ENCODE measurements around the gene CAPN10. TPM values are rescaled to one million over a fixed set of nuclear protein-coding genes. Genes with fewer than 3 reads are reported as not detected.
A peak's percentile ranks its signal among the peaks of the same experiment; 100 is the strongest.

The CAPN10 gene
- total RNA-seq, 1 donor from 2014 or later: 67.2 TPM

DNA sequence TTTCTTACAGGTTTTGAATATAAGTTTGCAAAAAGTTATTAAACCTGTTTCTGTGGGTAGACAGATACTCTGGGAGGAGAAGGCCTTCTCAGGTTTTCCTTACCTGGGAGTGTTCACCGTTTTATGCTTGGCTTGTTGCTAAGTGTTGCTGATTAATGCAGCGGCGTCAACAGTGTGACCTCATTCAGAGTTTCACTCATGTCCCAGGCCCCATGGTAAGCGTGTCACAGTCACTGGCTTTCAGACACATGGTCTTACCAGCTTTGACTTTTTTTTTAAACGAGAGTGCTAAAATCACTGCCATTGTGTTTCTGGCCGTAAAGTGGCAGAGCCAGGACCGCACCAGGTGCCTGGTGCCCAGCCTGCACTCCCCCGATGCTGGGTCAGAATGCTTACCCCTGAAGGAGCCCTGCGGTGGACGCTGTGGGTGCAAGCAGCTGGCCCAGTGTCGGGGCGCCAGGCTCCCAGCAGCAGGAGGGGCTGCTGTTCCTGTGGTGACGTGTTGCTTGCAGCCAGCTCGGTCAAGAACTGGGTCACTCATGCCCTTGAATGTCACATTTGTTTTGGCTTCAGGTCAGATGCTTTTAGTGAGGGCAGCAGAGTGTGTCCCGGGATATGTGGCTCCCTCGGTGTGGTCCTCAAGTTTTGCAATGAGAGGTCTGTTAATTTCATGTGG is 3.5 kb downstream of the CAPN10 start:
- H3K4me3 Mint-ChIP-seq (ENCODE audit: low read depth): no peak overlapping the region
- H3K36me3 Mint-ChIP-seq (ENCODE audit: insufficient read depth): no peaks in the 10 kb centered on the region
- peaks cover 19% of the 10 kb centered on the region for H3K4me1 Mint-ChIP-seq (ENCODE audit: low read depth)
- TF ChIP-seq, protein P1, sequence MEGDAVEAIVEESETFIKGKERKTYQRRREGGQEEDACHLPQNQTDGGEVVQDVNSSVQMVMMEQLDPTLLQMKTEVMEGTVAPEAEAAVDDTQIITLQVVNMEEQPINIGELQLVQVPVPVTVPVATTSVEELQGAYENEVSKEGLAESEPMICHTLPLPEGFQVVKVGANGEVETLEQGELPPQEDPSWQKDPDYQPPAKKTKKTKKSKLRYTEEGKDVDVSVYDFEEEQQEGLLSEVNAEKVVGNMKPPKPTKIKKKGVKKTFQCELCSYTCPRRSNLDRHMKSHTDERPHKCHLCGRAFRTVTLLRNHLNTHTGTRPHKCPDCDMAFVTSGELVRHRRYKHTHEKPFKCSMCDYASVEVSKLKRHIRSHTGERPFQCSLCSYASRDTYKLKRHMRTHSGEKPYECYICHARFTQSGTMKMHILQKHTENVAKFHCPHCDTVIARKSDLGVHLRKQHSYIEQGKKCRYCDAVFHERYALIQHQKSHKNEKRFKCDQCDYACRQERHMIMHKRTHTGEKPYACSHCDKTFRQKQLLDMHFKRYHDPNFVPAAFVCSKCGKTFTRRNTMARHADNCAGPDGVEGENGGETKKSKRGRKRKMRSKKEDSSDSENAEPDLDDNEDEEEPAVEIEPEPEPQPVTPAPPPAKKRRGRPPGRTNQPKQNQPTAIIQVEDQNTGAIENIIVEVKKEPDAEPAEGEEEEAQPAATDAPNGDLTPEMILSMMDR (IDR thresholded peaks at IDR 0.05; ENCODE audit: unreplicated experiment): no peak
- no peak for DNase-seq (ENCODE audit: low spot score, unreplicated experiment)
- H3K27ac Mint-ChIP-seq: no peak overlapping the region
- no peaks in the 10 kb centered on the region for H3K9me3 Mint-ChIP-seq (ENCODE audit: low read depth)
- H3K27me3 Mint-ChIP-seq: no peaks in the 10 kb centered on the region

DNA sequence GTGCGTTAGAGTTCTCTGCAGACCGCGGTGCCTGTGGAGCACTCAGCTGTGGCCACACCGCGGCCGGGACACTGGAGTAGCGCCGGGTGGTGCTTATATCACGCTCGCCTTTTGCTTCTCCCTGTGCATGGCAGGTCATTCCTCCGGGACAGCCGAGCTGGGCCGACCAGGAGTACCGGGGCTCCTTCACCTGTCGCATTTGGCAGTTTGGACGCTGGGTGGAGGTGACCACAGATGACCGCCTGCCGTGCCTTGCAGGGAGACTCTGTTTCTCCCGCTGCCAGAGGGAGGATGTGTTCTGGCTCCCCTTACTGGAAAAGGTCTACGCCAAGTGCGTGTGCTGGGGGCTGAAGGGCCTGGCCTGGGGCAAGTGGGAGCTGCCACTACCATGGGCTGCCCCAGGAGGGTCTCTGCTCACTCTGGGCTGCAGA is 4.2 kb downstream of the CAPN10 start:
- Mint-ChIP-seq H3K4me1 (ENCODE audit: low read depth) (peaks cover 18% of the 10 kb centered on the region), H3K27ac (no peak overlapping the region), H3K27me3 (no peaks in the 10 kb centered on the region), H3K36me3 (ENCODE audit: insufficient read depth) (no peaks in the 10 kb centered on the region), H3K4me3 (ENCODE audit: low read depth) (no peak overlapping the region), H3K9me3 (ENCODE audit: low read depth) (no peaks in the 10 kb centered on the region)
- DNase-seq (ENCODE audit: low spot score, unreplicated experiment): no peak
- TF ChIP-seq, protein P1 (IDR thresholded peaks at IDR 0.05; ENCODE audit: unreplicated experiment): no peak

DNA sequence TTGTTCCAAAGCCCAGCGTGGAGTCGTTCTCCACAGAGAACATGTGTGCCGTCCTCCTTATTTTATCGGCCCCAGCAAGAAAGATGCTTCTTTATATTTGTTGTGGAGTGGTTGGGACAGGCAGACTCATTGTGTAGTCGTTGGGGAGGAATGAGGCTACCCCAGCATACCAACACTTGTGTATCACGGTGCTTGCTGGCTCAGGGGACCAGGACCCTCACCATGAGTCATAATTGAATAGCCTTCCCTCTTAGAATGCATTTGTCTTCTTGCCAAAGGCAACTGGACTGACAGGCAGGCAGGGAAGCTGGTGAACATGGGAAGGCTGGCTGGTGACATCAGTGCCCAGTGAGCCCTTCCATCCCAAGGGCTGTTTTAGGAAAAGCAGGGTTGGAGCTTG is 4.7 kb downstream of the CAPN10 start:
- TF ChIP-seq, protein P1 (IDR thresholded peaks at IDR 0.05; ENCODE audit: unreplicated experiment): no peak
- no peak overlapping the region for H3K4me3 Mint-ChIP-seq (ENCODE audit: low read depth)
- no peak for DNase-seq (ENCODE audit: low spot score, unreplicated experiment)
- H3K9me3 Mint-ChIP-seq (ENCODE audit: low read depth): no peaks in the 10 kb centered on the region
- no peaks in the 10 kb centered on the region for H3K36me3 Mint-ChIP-seq (ENCODE audit: insufficient read depth)
- no peaks in the 10 kb centered on the region for H3K27me3 Mint-ChIP-seq
- H3K4me1 Mint-ChIP-seq (ENCODE audit: low read depth): peaks cover 15% of the 10 kb centered on the region
- no peak overlapping the region for H3K27ac Mint-ChIP-seq

DNA sequence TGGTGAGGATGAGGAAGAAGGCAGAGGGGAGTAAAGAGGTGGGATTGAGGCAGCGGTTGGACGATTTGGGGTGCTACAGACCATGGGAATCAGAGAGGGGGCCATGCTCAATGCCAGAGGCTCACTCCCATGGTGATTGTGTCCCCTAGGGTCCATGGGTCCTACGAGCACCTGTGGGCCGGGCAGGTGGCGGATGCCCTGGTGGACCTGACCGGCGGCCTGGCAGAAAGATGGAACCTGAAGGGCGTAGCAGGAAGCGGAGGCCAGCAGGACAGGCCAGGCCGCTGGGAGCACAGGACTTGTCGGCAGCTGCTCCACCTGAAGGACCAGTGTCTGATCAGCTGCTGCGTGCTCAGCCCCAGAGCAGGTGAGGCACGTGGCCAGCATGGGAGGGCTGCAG is 5.2 kb downstream of the CAPN10 start:
- no peak for DNase-seq (ENCODE audit: low spot score, unreplicated experiment)
- Mint-ChIP-seq H3K27me3 (no peaks in the 10 kb centered on the region), H3K9me3 (ENCODE audit: low read depth) (no peaks in the 10 kb centered on the region), H3K4me3 (ENCODE audit: low read depth) (no peak overlapping the region), H3K4me1 (ENCODE audit: low read depth) (peaks cover 15% of the 10 kb centered on the region), H3K27ac (no peak overlapping the region), H3K36me3 (ENCODE audit: insufficient read depth) (no peaks in the 10 kb centered on the region)
- TF ChIP-seq, protein P1 (IDR thresholded peaks at IDR 0.05; ENCODE audit: unreplicated experiment): no peak

DNA sequence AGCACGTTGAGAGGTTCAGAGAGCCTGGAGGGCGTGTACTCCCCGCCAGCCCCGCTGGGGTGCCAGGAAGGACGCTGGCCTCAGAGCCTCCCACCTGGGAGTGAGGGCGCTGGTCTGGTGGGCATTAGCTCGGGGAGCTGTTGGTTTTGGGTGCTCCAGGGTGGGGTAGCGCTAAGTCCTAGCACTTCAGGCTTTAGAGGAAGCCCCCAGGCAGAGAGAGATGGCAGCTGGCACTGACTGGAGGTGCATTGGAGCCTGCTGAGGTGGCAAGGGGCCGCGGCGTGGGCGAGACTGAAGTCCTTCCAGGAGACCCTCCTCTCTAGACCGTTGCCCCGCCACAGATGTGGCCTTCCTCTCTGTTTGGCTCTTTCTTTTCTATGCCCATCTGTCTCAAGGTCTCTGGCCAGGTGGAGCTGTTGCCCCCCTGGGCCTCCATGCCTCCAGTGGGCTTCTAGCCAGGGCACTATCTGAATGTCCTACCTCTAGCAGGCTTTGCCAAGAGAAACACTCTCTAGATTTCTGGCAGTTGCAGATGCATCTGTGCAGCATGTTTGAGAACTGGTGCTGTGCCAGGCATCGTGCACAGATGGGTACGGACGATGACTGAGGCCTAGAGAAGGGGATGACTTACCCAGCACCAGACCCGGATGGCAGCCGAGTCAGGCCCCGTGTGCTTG is 6.6 kb downstream of the CAPN10 start:
- TF ChIP-seq, protein P1 (IDR thresholded peaks at IDR 0.05; ENCODE audit: unreplicated experiment): no peak
- Mint-ChIP-seq H3K9me3 (ENCODE audit: low read depth) (no peaks in the 10 kb centered on the region), H3K27me3 (no peaks in the 10 kb centered on the region), H3K4me1 (ENCODE audit: low read depth) (peaks cover 4% of the 10 kb centered on the region), H3K27ac (peak overlapping the region; percentile 24), H3K36me3 (ENCODE audit: insufficient read depth) (no peaks in the 10 kb centered on the region), H3K4me3 (ENCODE audit: low read depth) (no peak overlapping the region)
- DNase-seq (ENCODE audit: low spot score, unreplicated experiment): no peak
